Tibial nerve (tissue), 4 donors: ENCODE results near the gene MTUS2. TPM values are rescaled to one million over a fixed set of nuclear protein-coding genes. Genes with fewer than 3 reads are reported as not detected.
A peak's percentile ranks its signal among the peaks of the same experiment; 100 is the strongest.

Source experiments
- DNase-seq, 2 donors: peaks; one replicate each; pipeline ENCODE4 v3.0.0-alpha.2; 2019; ENCODE audit warnings: low spot score in 2 of 2
- H3K27ac ChIP-seq, 4 donors: fragments of 200-600 bp; sonication (generic) in 3 of 4; one replicate each; pipeline ENCODE4 v1.5.1; 2017 to 2019; ENCODE audit warnings: mild to moderate bottlenecking in 1 of 4
- H3K27me3 ChIP-seq, 2 donors: fragments of 200-600 bp; sonication (generic) in 1 of 2; one replicate each; pipeline versions ENCODE4 v1.5.1 to v1.6.0; 2017 to 2019
- H3K36me3 ChIP-seq, 3 donors: fragments of 200-600 bp; sonication (generic); one replicate each; pipeline ENCODE4 v1.5.1; 2018 to 2019
- H3K4me1 ChIP-seq, 4 donors: fragments of 200-600 bp; sonication (generic) in 3 of 4; one replicate each; pipeline ENCODE4 v1.5.1; 2017 to 2019
- H3K4me3 ChIP-seq, 4 donors: fragments of 200-600 bp; sonication (generic) in 3 of 4; one replicate each; pipeline ENCODE4 v1.5.1; 2017 to 2019; ENCODE audit warnings: mild to moderate bottlenecking in 1 of 4, moderate library complexity in 1 of 4
- H3K9me3 ChIP-seq, 4 donors: fragments of 200-600 bp; sonication (generic) in 3 of 4; one replicate each; pipeline ENCODE4 v1.5.1; 2017 to 2019
- CTCF ChIP-seq, 5 experiments: fragments of 200-600 bp in 3 of 5; fragments of 450-650 bp in 2 of 5; sonication (generic) in 3 of 5; IDR thresholded peaks; one replicate each; pipeline ENCODE4 v1.5.1; 2016 to 2019; ENCODE audit warnings: antibody characterized with exemption in 5 of 5, mild to moderate bottlenecking in 3 of 5, moderate library complexity in 2 of 5
- EP300 ChIP-seq, 2 donors: sonication (generic); formaldehyde crosslinking; IDR thresholded peaks; one replicate each; pipeline ENCODE4 v1.6.1; 2017; ENCODE audit warnings: antibody characterized with exemption in 2 of 2, mild to moderate bottlenecking in 1 of 2
- POLR2A ChIP-seq, 2 donors: fragments of 450-650 bp; IDR thresholded peaks; one replicate each; pipeline ENCODE4 v1.6.1; 2017; ENCODE audit warnings: antibody characterized with exemption in 2 of 2, mild to moderate bottlenecking in 2 of 2, moderate library complexity in 2 of 2
- WGBS, 2 donors: methylation state at CpG; one replicate each; pipeline ENCODE4 v1.1.5; 2018; 5-methylcytosine and 5-hydroxymethylcytosine counted together
- total RNA-seq, 4 donors: library from RNA; depleted of rRNA; stranded (reverse); fragments of >200 nt; gene quantifications; one replicate each; pipeline ENCODE4 v1.1.0, GENCODE V29; 2016

The MTUS2 gene
- total RNA-seq, 4 donors from 2014 or later: 0.20 TPM; not detected in 3

- no peaks in the 10 kb centered on the region for H3K4me1 ChIP-seq
- 93 to 98% methylated on average over 1 of the region's 1 CpG for WGBS, 2 donors
- H3K36me3 ChIP-seq: no peaks in the 10 kb centered on the region
- no peak for DNase-seq
- H3K9me3 ChIP-seq: no peaks in the 10 kb centered on the region
- no peak overlapping the region for H3K27ac ChIP-seq
- H3K4me3 ChIP-seq: no peak overlapping the region
- TF ChIP-seq CTCF (IDR thresholded peaks at IDR 0.05): no peak
- no peak for TF ChIP-seq EP300 (IDR thresholded peaks at IDR 0.05)
- no peak for TF ChIP-seq POLR2A (IDR thresholded peaks at IDR 0.05)
- no peaks in the 10 kb centered on the region for H3K27me3 ChIP-seq
These were observed 638.3 kb downstream of the MTUS2 start for GRCh38 chr13:29458419-29458818.

GRCh38 chr13:29459813-29460355 is 639.7 kb downstream of the MTUS2 start:
- no peaks in the 10 kb centered on the region for H3K4me1 ChIP-seq
- no peak overlapping the region for H3K4me3 ChIP-seq
- DNase-seq: no peak
- H3K36me3 ChIP-seq: no peaks in the 10 kb centered on the region
- no peaks in the 10 kb centered on the region for H3K9me3 ChIP-seq
- WGBS, 2 donors: 89 to 95% methylated on average over 2 of the region's 2 CpGs
- no peak for TF ChIP-seq POLR2A (IDR thresholded peaks at IDR 0.05)
- TF ChIP-seq EP300 (IDR thresholded peaks at IDR 0.05): no peak
- TF ChIP-seq CTCF (IDR thresholded peaks at IDR 0.05): no peak
- H3K27me3 ChIP-seq: no peaks in the 10 kb centered on the region
- no peak overlapping the region for H3K27ac ChIP-seq

- H3K27me3 ChIP-seq: no peaks in the 10 kb centered on the region
- no peak overlapping the region for H3K27ac ChIP-seq
- 77 to 79% methylated on average over 4 of the region's 4 CpGs for WGBS, 2 donors
- TF ChIP-seq POLR2A (IDR thresholded peaks at IDR 0.05) (no peak), CTCF (IDR thresholded peaks at IDR 0.05) (no peak), EP300 (IDR thresholded peaks at IDR 0.05) (no peak)
- no peak for DNase-seq
- H3K4me1 ChIP-seq: peaks cover 0 to 7% (median 0%) of the 10 kb centered on the region in 4 donors
- H3K9me3 ChIP-seq: no peaks in the 10 kb centered on the region
- no peak overlapping the region for H3K4me3 ChIP-seq
- H3K36me3 ChIP-seq: no peaks in the 10 kb centered on the region
These were observed 644.1 kb downstream of the MTUS2 start for GRCh38 chr13:29464105-29464679.

GRCh38 chr13:29465741-29466293 is 645.7 kb downstream of the MTUS2 start:
- TF ChIP-seq POLR2A (IDR thresholded peaks at IDR 0.05) (no peak), CTCF (IDR thresholded peaks at IDR 0.05) (no peak), EP300 (IDR thresholded peaks at IDR 0.05) (no peak)
- peak; percentile 30 to 39 for DNase-seq

GRCh38 chr13:29471551-29471950 is 651.4 kb downstream of the MTUS2 start:
- 83 to 87% methylated on average over 9 of the region's 9 CpGs for WGBS, 2 donors
- no peak for DNase-seq
- H3K4me1 ChIP-seq: no peaks in the 10 kb centered on the region
- no peaks in the 10 kb centered on the region for H3K27me3 ChIP-seq
- TF ChIP-seq POLR2A (IDR thresholded peaks at IDR 0.05): no peak
- no peak for TF ChIP-seq EP300 (IDR thresholded peaks at IDR 0.05)
- TF ChIP-seq CTCF (IDR thresholded peaks at IDR 0.05): no peak
- no peaks in the 10 kb centered on the region for H3K9me3 ChIP-seq
- no peak overlapping the region for H3K4me3 ChIP-seq
- H3K36me3 ChIP-seq: no peaks in the 10 kb centered on the region
- H3K27ac ChIP-seq: no peak overlapping the region

More at GRCh38 chr13:29465741-29466293, 645.7 kb downstream of the MTUS2 start:
- no peak overlapping the region for H3K4me3 ChIP-seq
- no peaks in the 10 kb centered on the region for H3K36me3 ChIP-seq
- no peaks in the 10 kb centered on the region for H3K27me3 ChIP-seq
- peaks cover 0 to 7% (median 0%) of the 10 kb centered on the region in 4 donors for H3K4me1 ChIP-seq
- H3K9me3 ChIP-seq: no peaks in the 10 kb centered on the region
- H3K27ac ChIP-seq: no peak overlapping the region
- 18 to 33% methylated on average over 6 of the region's 6 CpGs for WGBS, 2 donors
